Prostate gland (tissue), 2 donors: ENCODE measurements around the gene ALK. TPM values are rescaled to one million over a fixed set of nuclear protein-coding genes. Genes with fewer than 3 reads are reported as not detected.

ENCODE experiments used
- DNase-seq: peaks from one replicate; pipeline ENCODE4 v3.0.0-alpha.2; 2019; ENCODE audit warnings: low spot score
- H3K27ac ChIP-seq, 2 donors: fragments of 200-600 bp; sonication (generic); 2 replicates each; pipeline ENCODE4 v1.5.1; 2017 to 2019
- H3K27me3 ChIP-seq: fragments of 200-600 bp; sonication (generic); replicated peaks from 2 replicates; pipeline ENCODE4 v1.5.1; 2019; ENCODE audit not compliant: insufficient read depth
- H3K36me3 ChIP-seq, 2 donors: fragments of 200-600 bp; sonication (generic); 1 replicate in 1 of 2; 2 replicates in 1 of 2; pipeline versions ENCODE4 v1.5.1 to v1.8.1; 2017 to 2019
- H3K4me1 ChIP-seq: fragments of 200-600 bp; sonication (generic); replicated peaks from 2 replicates; pipeline ENCODE4 v1.5.1; 2019
- H3K4me3 ChIP-seq, 2 donors: fragments of 200-600 bp; sonication (generic); 2 replicates each; pipeline ENCODE4 v1.5.1; 2017 to 2019
- H3K9me3 ChIP-seq: fragments of 200-600 bp; sonication (generic); 2 replicates; pipeline ENCODE4 v1.5.1; 2017
- POLR2A ChIP-seq: fragments of 450-650 bp; IDR thresholded peaks from one replicate; pipeline ENCODE4 v1.6.1; 2016; ENCODE audit warnings: antibody characterized with exemption, mild to moderate bottlenecking
- POLR2AphosphoS5 ChIP-seq: sonication (generic); formaldehyde crosslinking; IDR thresholded peaks from one replicate; pipeline ENCODE4 v1.6.1; 2017; ENCODE audit warnings: antibody characterized with exemption
- WGBS: methylation state at CpG from one replicate; pipeline ENCODE4 v1.1.5; 2018; 5-methylcytosine and 5-hydroxymethylcytosine counted together
- intact Hi-C: fragments of 100-400 bp; cut with DNase I; formaldehyde crosslinking; loops from one replicate; pipeline ENCODE4 v1.14.2; 2022
- total RNA-seq, 2 donors: library from RNA; depleted of rRNA; stranded (reverse); fragments of >200 nt; gene quantifications; one replicate each; pipeline ENCODE4 v1.1.0, GENCODE V29; 2016
- TF ChIP-seq, protein P1 (sequence below), 4 experiments: fragments of 200-600 bp in 2 of 4; fragments of 450-650 bp in 2 of 4; sonication (generic) in 2 of 4; IDR thresholded peaks; 1 replicate in 3 of 4; 2 replicates in 1 of 4; pipeline ENCODE4 v1.5.1; 2016 to 2019; ENCODE audit warnings: antibody characterized with exemption in 4 of 4, mild to moderate bottlenecking in 2 of 4, moderate library complexity in 2 of 4

Gene ALK
- total RNA-seq, 2 donors from 2014 or later: 0.14 to 1.2 TPM

DNA sequence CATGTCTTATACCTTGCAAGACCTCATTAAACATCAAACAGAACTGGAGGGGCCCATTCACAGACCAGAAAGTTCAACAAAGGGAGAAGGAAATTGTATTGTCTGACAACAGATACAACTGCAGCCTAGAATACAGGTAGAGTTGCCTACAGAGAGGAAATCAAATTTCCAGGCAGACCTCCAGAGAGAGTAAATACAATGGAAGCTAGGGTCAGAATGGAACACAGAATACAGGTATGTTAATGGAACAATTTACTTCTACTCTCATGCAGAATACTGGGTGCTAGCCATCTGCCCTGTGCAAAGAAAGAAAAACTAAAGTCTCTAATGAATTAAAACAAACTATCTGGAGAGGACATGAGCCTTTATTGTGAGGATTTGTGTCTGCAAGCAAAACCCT is 31.6 kb upstream of the ALK start:
- intact Hi-C loops: no loop called here
- no peak overlapping the region for H3K4me3 ChIP-seq
- H3K27ac ChIP-seq: no peak overlapping the region
- H3K9me3 ChIP-seq: no peaks in the 10 kb centered on the region
- DNase-seq: no peak
- TF ChIP-seq POLR2A (no peak), POLR2AphosphoS5 (no peak)
- TF ChIP-seq, protein P1, sequence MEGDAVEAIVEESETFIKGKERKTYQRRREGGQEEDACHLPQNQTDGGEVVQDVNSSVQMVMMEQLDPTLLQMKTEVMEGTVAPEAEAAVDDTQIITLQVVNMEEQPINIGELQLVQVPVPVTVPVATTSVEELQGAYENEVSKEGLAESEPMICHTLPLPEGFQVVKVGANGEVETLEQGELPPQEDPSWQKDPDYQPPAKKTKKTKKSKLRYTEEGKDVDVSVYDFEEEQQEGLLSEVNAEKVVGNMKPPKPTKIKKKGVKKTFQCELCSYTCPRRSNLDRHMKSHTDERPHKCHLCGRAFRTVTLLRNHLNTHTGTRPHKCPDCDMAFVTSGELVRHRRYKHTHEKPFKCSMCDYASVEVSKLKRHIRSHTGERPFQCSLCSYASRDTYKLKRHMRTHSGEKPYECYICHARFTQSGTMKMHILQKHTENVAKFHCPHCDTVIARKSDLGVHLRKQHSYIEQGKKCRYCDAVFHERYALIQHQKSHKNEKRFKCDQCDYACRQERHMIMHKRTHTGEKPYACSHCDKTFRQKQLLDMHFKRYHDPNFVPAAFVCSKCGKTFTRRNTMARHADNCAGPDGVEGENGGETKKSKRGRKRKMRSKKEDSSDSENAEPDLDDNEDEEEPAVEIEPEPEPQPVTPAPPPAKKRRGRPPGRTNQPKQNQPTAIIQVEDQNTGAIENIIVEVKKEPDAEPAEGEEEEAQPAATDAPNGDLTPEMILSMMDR (IDR thresholded peaks at IDR 0.05): no peak
- no peaks in the 10 kb centered on the region for H3K4me1 ChIP-seq
- H3K36me3 ChIP-seq: no peaks in the 10 kb centered on the region
- H3K27me3 ChIP-seq: no peaks in the 10 kb centered on the region

DNA sequence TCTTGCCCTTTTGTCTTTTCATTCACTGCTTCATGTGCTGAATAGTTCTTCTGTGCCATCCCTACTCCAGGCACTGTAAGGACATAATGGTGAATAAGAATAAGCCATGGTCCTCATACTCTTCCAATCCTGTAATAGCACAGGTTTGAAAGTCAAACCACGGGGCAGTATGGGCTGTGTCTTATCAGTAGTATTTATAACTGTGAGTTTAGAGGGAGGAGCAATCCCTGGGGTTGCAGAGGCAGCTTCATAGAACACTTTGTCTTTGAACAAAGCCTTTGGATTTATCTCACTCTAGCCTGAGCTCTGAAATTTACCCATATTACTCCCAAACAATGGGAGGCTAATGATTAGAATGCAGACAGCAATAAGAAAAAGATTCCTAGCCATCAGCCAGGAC is 30.2 kb upstream of the ALK start:
- Histone ChIP-seq H3K4me1 (no peaks in the 10 kb centered on the region), H3K9me3 (no peaks in the 10 kb centered on the region), H3K36me3 (no peaks in the 10 kb centered on the region), H3K27ac (no peak overlapping the region), H3K4me3 (no peak overlapping the region), H3K27me3 (no peaks in the 10 kb centered on the region)
- intact Hi-C loops: no loop called here
- TF ChIP-seq POLR2A (no peak), POLR2AphosphoS5 (no peak)
- TF ChIP-seq, protein P1 (IDR thresholded peaks at IDR 0.05): no peak
- 22% methylated on average over 1 of the region's 1 CpG for WGBS
- DNase-seq: no peak

DNA sequence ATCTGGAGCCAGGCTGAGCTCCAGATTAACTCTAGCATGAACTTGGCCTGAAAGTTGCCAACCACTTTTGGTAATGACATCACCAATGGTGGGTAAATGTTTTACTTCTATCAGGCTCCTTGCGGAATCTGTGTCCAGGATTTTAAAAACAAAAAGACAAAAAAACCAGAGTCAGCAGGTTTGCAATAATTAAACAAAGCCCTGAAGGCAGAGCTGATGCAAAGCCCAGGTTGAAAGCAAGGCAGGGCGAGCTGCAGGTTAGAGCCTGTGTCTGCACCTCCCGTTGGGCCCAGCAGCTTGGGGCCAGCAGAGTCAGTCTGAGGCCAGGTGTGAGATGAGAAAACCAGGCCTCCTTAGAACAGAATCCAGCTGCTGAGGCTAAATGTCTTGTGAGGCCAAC is 29.1 kb upstream of the ALK start:
- no peaks in the 10 kb centered on the region for H3K4me1 ChIP-seq
- no peak overlapping the region for H3K4me3 ChIP-seq
- 61% methylated on average over 3 of the region's 3 CpGs for WGBS
- no peak overlapping the region for H3K27ac ChIP-seq
- intact Hi-C loops: no loop called here
- no peaks in the 10 kb centered on the region for H3K36me3 ChIP-seq
- H3K9me3 ChIP-seq: no peaks in the 10 kb centered on the region
- no peaks in the 10 kb centered on the region for H3K27me3 ChIP-seq
- no peak for DNase-seq
- TF ChIP-seq POLR2A (no peak), POLR2AphosphoS5 (no peak)
- TF ChIP-seq, protein P1 (IDR thresholded peaks at IDR 0.05): no peak

DNA sequence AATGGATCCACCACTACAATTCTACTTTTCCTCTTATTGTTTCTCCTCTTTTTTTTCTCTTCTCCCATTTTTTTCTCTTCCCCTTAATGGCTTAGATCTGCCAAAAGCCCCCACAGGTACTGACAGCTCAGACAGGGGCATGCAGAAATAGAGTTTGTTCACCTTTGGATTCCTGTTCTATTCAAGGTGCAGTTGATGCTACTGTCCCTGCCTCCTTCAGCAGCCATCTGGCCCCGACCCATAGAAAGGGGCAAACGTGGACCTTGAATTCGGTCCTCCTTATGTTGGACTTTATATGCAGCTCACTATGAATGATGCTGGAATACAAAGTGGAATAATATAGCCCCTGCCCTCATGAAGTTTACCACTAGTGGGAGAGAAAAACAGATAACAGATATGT is 27.7 kb upstream of the ALK start:
- Histone ChIP-seq H3K4me1 (no peaks in the 10 kb centered on the region), H3K4me3 (no peak overlapping the region), H3K27ac (no peak overlapping the region), H3K9me3 (no peaks in the 10 kb centered on the region), H3K27me3 (no peaks in the 10 kb centered on the region), H3K36me3 (no peaks in the 10 kb centered on the region)
- TF ChIP-seq, protein P1 (IDR thresholded peaks at IDR 0.05): no peak
- TF ChIP-seq POLR2A (no peak), POLR2AphosphoS5 (no peak)
- DNase-seq: no peak
- WGBS: 91% methylated on average over 3 of the region's 3 CpGs
- intact Hi-C loops: no loop called here

DNA sequence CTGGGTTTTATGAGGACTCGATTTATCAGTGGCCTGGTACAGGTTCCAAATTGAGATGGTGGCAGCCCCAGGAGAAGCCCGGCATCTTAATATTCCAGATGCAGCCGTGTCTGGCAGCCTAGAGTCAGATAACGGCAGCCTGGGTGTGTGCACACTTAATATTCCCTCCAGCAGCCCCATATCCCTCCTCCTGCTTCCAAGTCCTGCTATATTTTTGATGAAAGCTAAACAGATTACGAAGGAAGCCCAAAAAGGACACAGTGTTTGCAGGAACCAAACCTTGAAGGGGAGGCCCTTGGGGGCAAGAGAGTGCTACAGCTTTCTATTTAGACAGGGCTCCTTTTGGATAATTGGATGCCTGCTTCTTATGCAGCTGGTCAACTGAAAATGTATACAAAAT is 25.1 kb upstream of the ALK start:
- DNase-seq: no peak
- no peak overlapping the region for H3K27ac ChIP-seq
- 78% methylated on average over 5 of the region's 5 CpGs for WGBS
- TF ChIP-seq POLR2A (no peak), POLR2AphosphoS5 (no peak)
- TF ChIP-seq, protein P1 (IDR thresholded peaks at IDR 0.05): no peak
- H3K4me3 ChIP-seq: no peak overlapping the region
- no peaks in the 10 kb centered on the region for H3K27me3 ChIP-seq
- H3K36me3 ChIP-seq: no peaks in the 10 kb centered on the region
- no peaks in the 10 kb centered on the region for H3K9me3 ChIP-seq
- intact Hi-C loops: no loop called here
- no peaks in the 10 kb centered on the region for H3K4me1 ChIP-seq
